Mucosa of rectum (tissue), 2 donors: Measurements from ENCODE around the gene AOAH.
"Not testable (repeated sequence)": the region's sequence is repeated elsewhere in the genome, so short reads cannot be mapped to it uniquely, and the experiment has no call there.

Experiments used
- H3K27ac ChIP-seq, 2 donors: one replicate each; pipeline ENCODE4 v1.7.0; 2013; ENCODE audit warnings: inconsistent platforms in 2 of 2, low read depth in 2 of 2, low read length in 2 of 2
- H3K27me3 ChIP-seq, 2 donors: one replicate each; pipeline ENCODE4 v1.7.0; 2013; ENCODE audit warnings: low read length in 2 of 2; ENCODE audit not compliant: control insufficient read depth in 2 of 2, insufficient read depth in 2 of 2
- H3K36me3 ChIP-seq, 2 donors: one replicate each; pipeline ENCODE4 v1.7.0; 2013; ENCODE audit warnings: low read length in 2 of 2; ENCODE audit not compliant: control insufficient read depth in 2 of 2, insufficient read depth in 2 of 2
- H3K4me1 ChIP-seq, 2 donors: one replicate each; pipeline ENCODE4 v1.7.0; 2013; ENCODE audit warnings: low read length in 2 of 2, mild to moderate bottlenecking in 1 of 2; ENCODE audit not compliant: control insufficient read depth in 2 of 2, insufficient read depth in 2 of 2
- H3K4me3 ChIP-seq, 2 donors: one replicate each; pipeline ENCODE4 v1.7.0; 2013; ENCODE audit warnings: low read length in 2 of 2
- H3K9ac ChIP-seq, 2 donors: one replicate each; pipeline ENCODE4 v1.7.0; 2013; ENCODE audit warnings: low read length in 2 of 2, low read depth in 1 of 2, mild to moderate bottlenecking in 1 of 2
- H3K9me3 ChIP-seq, 2 donors: one replicate each; pipeline ENCODE4 v1.7.0; 2013; ENCODE audit warnings: low read length in 2 of 2; ENCODE audit not compliant: control insufficient read depth in 2 of 2
- donor health status: healthy.
- donor health status: Normal muscosa, but diverticular disease.

Gene AOAH

GRCh38 chr7:36469236-36469635 is 255.1 kb downstream of the AOAH start:
- H3K4me3 ChIP-seq, result no peak overlapping the region
- H3K4me1 ChIP-seq, result no peaks in the 10 kb centered on the region
- H3K9me3 ChIP-seq, result no peaks in the 10 kb centered on the region
- no peak overlapping the region for H3K9ac ChIP-seq
- no peaks in the 10 kb centered on the region for H3K27me3 ChIP-seq
- H3K27ac ChIP-seq, result no peak overlapping the region
- no peaks in the 10 kb centered on the region for H3K36me3 ChIP-seq

- Histone ChIP-seq H3K4me1 (no peaks in the 10 kb centered on the region), H3K9me3 (no peaks in the 10 kb centered on the region), H3K4me3 (no peak overlapping the region), H3K9ac (no peak overlapping the region), H3K27ac (no peak overlapping the region), H3K36me3 (no peaks in the 10 kb centered on the region), H3K27me3 (no peaks in the 10 kb centered on the region)
Measured at GRCh38 chr7:36468370-36469101, 255.8 kb downstream of the AOAH start.

GRCh38 chr7:36466001-36466400 is 258.3 kb downstream of the AOAH start:
- not testable (repeated sequence) for H3K4me3 ChIP-seq

DNA sequence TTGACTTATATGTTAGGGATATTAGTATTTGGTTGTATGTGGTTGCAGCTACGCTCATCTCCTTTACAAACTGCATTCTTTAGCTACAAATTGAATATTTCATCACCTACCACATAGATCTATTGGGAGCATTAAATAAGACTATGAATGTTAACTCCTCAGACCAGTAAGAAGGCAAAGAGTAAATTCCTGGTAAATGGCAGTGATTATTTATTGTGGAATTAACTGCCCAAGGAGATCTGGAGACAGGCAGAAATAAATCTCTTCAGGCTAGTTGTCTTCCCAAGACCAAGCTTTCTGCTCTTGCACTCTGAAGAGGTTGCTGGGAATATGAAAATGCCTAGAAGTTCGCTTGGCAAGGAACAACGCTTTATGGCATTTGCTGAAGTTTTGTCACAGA is 260.0 kb downstream of the AOAH start:
- H3K36me3 ChIP-seq, result no peaks in the 10 kb centered on the region
- H3K4me1 ChIP-seq, result no peaks in the 10 kb centered on the region
- no peak overlapping the region for H3K27ac ChIP-seq
- H3K9me3 ChIP-seq, result no peaks in the 10 kb centered on the region
- H3K27me3 ChIP-seq, result no peaks in the 10 kb centered on the region
- H3K4me3 ChIP-seq, result no peak overlapping the region
- H3K9ac ChIP-seq, result no peak overlapping the region

More at GRCh38 chr7:36466001-36466400, 258.3 kb downstream of the AOAH start:
- H3K9ac ChIP-seq, H3K36me3 ChIP-seq, H3K9me3 ChIP-seq, H3K27me3 ChIP-seq, H3K4me1 ChIP-seq, H3K27ac ChIP-seq: not testable (repeated sequence)
